Activated naive CD4-positive, alpha-beta T cell treated with anti-CD3 and anti-CD28 coated beads, Interleukin-2, amount 50 U/mL, for 24 hours (primary cell): ENCODE results near the gene SMAD9.
"Not testable (repeated sequence)": the region's sequence is repeated elsewhere in the genome, so short reads cannot be mapped to it uniquely, and the experiment has no call there.

Experiments
- H3K27ac Mint-ChIP-seq: one replicate; pipeline ENCODE4 v1.8.0; 2021; ENCODE audit warnings: mild to moderate bottlenecking, mixed read lengths
- H3K27me3 Mint-ChIP-seq: one replicate; pipeline ENCODE4 v1.8.0; 2021; ENCODE audit warnings: mixed read lengths
- H3K36me3 Mint-ChIP-seq: one replicate; pipeline ENCODE4 v1.8.0; 2021; ENCODE audit warnings: mixed read lengths
- H3K4me1 Mint-ChIP-seq: one replicate; pipeline ENCODE4 v1.8.0; 2021; ENCODE audit warnings: mixed read lengths
- H3K4me3 Mint-ChIP-seq: one replicate; pipeline ENCODE4 v1.8.0; 2021; ENCODE audit warnings: mild to moderate bottlenecking, mixed read lengths
- H3K9me3 Mint-ChIP-seq: one replicate; pipeline ENCODE4 v1.8.0; 2021; ENCODE audit warnings: mixed read lengths

The SMAD9 gene

DNA sequence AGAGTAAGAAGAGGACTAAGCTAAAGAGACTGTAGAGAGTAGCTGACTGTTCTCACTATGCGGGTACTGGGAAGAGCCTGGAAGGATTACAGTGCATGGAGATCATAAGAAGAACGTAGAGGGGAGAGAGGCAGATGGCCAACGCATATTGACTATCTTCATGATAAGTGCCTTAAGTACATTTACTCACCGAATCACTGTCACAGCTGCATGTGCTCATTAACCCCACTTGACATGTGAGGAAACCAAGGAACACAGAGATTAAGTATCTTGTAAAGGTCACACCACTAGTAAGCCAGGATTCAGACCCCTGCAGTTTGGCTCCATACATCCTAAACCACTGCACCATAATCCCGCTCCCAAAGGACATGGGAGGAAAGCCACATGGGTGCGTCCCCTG, 34.1 kb downstream of the SMAD9 start:
- Mint-ChIP-seq H3K4me1 (no peaks in the 10 kb centered on the region), H3K27ac (no peak overlapping the region), H3K4me3 (no peak overlapping the region), H3K27me3 (peaks cover 13% of the 10 kb centered on the region), H3K36me3 (no peaks in the 10 kb centered on the region), H3K9me3 (no peaks in the 10 kb centered on the region)

DNA sequence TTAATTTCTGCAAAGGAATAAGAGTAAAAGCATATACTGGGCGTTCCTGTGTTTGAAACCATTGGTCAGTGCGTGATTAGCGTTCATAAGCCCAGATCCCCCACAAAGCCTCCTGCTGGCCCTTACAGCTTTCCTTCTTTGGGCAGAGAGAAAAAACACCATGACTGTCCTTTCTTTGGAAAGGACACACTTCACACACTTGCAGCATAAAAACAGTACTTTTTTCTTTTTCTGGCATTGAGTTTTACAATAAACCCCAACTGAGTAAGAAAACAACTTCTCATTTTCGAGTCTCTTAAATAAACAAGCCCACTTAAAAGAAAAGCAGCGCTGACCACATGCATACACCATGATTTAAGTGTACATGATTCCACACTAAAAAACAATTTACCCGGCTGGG, 35.8 kb downstream of the SMAD9 start:
- H3K4me1 Mint-ChIP-seq: no peaks in the 10 kb centered on the region
- no peak overlapping the region for H3K27ac Mint-ChIP-seq
- H3K27me3 Mint-ChIP-seq: peaks cover 11% of the 10 kb centered on the region

DNA sequence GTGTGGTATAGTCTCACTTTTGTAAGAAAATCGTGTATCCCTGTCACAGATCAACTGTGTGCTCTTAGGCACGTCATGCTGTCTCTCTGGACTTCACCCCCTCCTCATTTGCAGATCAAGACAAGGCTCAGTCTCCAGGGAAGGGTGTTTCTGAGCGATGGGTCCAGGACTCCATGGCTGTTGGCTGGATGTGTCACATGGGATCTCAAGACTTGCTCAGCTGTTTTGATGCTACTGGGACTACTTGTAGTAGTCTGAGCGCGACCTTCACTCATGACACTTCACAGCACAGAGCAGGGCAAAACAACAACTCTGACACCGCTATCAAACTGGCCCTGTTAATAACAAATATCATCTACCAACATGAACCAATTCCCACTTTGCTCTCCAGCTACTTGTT, 36.2 kb downstream of the SMAD9 start:
- no peaks in the 10 kb centered on the region for H3K4me1 Mint-ChIP-seq
- H3K4me3 Mint-ChIP-seq: no peak overlapping the region
- H3K9me3 Mint-ChIP-seq: no peaks in the 10 kb centered on the region
- H3K36me3 Mint-ChIP-seq: no peaks in the 10 kb centered on the region
- no peak overlapping the region for H3K27ac Mint-ChIP-seq
- peaks cover 15% of the 10 kb centered on the region for H3K27me3 Mint-ChIP-seq

More for the DNA sequence above, 35.8 kb downstream of the SMAD9 start:
- Mint-ChIP-seq H3K36me3 (no peaks in the 10 kb centered on the region), H3K4me3 (no peak overlapping the region), H3K9me3 (no peaks in the 10 kb centered on the region)

DNA sequence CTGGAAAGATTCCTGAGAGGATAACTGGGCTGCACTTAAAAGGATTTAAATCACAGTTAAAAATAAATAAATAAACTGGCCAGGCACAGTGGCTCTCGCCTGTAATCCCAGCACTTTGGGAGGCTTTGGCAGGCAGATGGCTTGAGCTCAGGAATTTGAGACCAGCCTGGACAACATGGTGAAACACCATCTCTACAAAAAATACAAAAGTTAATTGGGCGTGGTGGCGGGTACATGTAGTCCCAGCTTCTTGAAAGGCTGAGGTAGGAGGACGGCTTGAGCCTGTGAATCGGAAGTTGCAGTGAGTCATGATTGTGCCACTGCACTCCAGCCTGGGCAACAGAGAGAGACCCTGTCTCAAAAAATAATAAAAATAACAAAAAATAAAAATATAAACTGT, 36.6 kb downstream of the SMAD9 start:
- H3K4me1 Mint-ChIP-seq, H3K9me3 Mint-ChIP-seq, H3K4me3 Mint-ChIP-seq, H3K27ac Mint-ChIP-seq, H3K36me3 Mint-ChIP-seq: not testable (repeated sequence)
- peaks cover 16% of the 10 kb centered on the region for H3K27me3 Mint-ChIP-seq

DNA sequence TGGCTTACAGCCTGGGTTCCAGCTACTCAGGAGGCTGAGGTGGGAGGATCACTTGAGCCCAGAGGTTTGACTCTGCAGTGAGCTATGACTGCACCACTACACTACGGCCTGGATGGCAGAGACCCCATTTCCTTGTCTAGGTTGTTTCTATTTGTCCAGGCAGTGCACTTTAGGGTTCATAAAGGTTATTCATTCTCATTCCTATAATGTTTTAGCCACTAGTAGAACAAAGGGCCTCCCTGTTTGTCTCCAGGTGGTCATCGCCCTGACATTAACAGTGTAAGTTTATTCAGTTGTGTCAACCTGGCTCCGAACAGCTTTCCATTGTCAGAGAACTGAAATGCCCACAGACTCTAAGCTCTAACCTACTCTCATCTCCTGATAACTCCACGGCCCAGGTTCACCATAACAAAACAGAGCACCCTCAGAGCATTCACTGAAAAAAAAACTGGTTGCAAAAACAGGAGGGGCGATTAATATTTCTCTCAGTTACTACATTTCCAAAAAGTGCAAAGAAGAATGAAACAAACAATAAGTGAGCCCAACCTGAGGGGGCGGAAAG, 37.1 kb downstream of the SMAD9 start:
- Mint-ChIP-seq H3K4me3 (no peak overlapping the region), H3K36me3 (no peaks in the 10 kb centered on the region), H3K27ac (no peak overlapping the region), H3K4me1 (no peaks in the 10 kb centered on the region), H3K9me3 (no peaks in the 10 kb centered on the region), H3K27me3 (peaks cover 14% of the 10 kb centered on the region)

DNA sequence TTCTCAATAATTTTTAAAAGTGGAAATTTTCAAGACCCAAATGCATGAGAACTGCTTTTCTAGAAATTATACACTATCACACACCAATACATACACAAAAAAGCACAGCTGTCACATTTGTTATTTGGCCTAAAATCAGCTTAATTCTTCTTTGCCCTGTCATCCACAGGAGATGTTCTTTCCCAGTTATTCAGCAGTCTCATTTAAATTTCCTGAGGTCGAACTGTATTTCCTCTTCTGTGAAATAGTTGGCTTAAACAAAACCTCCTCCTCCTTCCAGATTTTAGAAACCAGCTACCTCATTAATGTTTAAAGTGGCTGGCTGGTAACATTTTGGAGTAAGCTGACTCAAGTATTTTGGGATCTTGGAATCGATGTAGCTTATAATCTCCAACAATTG, 39.1 kb downstream of the SMAD9 start:
- Mint-ChIP-seq H3K4me3 (no peak overlapping the region), H3K9me3 (no peaks in the 10 kb centered on the region), H3K36me3 (no peaks in the 10 kb centered on the region), H3K27me3 (peaks cover 7% of the 10 kb centered on the region), H3K4me1 (no peaks in the 10 kb centered on the region), H3K27ac (no peak overlapping the region)

DNA sequence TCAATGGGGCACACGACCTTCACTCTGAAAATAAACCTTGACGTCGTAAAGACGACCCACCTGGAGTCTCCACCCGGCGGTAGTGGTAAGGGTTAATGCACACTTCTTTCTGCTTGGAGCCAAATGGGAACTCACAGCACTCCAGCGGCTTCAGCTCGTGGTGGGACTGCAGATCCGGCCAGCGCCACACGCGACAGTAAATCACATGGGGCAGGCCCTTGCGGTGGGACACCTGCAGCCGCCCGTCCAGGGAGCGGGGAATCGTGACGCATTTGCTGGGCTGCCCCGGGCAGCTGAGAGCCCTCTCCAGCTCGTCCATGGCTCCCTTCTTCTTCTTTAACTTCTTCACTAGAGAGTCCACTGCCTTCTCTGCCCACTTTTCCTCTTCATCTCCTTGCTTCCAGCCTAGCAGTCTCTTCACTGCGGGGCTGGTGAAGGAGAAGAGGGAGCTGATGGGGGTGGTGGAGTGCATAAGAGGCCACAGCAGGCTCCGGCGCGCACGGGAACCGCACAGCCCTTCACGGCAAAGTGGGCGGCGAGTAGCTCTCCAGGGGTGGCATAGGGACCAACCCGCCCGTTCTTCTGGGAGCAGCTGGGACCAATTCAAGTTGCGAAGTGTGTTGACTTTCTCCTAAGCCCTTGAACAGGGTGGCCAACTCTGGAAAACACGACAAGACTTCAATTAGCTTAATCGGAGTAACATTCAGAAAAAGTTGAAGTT, 40.7 kb downstream of the SMAD9 start:
- H3K27ac Mint-ChIP-seq: no peak overlapping the region
- H3K9me3 Mint-ChIP-seq: no peaks in the 10 kb centered on the region
- peaks cover 6% of the 10 kb centered on the region for H3K27me3 Mint-ChIP-seq
- H3K4me1 Mint-ChIP-seq: no peaks in the 10 kb centered on the region
- no peak overlapping the region for H3K4me3 Mint-ChIP-seq
- no peaks in the 10 kb centered on the region for H3K36me3 Mint-ChIP-seq

DNA sequence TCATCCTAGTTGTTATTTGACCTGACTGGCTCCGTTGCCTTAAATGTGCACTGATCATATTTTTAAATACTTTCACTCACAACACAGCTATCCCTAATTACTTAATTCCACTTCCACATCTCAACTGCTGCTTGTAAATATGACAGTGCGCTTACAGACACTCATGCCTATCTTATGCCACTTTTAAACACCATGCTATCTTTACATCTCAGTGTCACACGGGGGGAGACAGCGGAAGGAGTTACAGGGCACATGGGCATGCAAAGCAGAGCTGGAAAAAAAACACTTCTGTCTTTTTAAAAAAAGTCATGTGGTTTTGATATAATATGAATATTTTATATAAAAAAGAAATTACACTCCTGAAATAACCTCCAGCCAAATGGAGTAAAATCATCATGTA, 44.1 kb downstream of the SMAD9 start:
- Mint-ChIP-seq H3K36me3 (no peaks in the 10 kb centered on the region), H3K9me3 (no peaks in the 10 kb centered on the region), H3K4me1 (no peaks in the 10 kb centered on the region), H3K27me3 (peaks cover 13% of the 10 kb centered on the region), H3K4me3 (no peak overlapping the region), H3K27ac (no peak overlapping the region)

DNA sequence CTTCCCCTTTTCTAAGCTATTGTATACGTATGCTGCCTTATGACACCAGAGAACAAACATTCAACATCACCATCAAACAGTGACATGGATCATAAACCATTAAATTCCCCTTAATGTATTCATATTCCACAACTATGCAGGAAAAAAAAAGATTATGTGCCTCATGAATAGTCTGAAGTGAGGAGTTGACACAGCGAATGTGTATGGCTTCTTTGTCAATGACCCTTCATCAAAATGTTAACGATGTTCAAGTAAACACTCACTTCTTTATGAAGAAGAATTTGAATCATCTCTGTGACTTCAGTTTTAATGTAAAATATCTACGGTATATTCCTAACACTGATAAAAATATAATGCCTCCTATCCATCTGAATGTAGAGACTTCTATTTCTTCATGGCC, 44.6 kb downstream of the SMAD9 start:
- H3K4me1 Mint-ChIP-seq: no peaks in the 10 kb centered on the region
- peaks cover 13% of the 10 kb centered on the region for H3K27me3 Mint-ChIP-seq
- H3K36me3 Mint-ChIP-seq: no peaks in the 10 kb centered on the region
- H3K9me3 Mint-ChIP-seq: no peaks in the 10 kb centered on the region
- no peak overlapping the region for H3K27ac Mint-ChIP-seq
- H3K4me3 Mint-ChIP-seq: no peak overlapping the region

DNA sequence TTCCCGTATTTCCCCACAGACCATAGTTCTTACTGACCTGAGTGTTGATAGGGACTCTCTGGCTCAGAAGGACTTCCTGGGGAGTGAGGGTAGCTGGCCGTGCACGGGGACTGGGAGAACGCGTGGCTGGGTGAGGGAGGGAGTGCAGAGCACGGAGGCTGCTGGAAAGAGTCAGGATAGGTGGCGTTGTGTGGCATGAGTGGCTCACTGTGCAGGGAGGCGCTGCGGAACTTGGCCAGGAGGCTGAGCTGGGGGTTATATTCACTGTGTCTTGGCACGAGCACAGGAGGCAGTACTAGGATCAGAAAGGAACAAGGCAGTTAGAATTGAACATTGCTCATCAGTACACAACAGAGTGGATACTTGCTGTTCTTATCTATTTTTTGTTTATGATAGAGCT, 47.4 kb downstream of the SMAD9 start:
- Mint-ChIP-seq H3K27ac (no peak overlapping the region), H3K4me3 (no peak overlapping the region), H3K9me3 (no peaks in the 10 kb centered on the region)

DNA sequence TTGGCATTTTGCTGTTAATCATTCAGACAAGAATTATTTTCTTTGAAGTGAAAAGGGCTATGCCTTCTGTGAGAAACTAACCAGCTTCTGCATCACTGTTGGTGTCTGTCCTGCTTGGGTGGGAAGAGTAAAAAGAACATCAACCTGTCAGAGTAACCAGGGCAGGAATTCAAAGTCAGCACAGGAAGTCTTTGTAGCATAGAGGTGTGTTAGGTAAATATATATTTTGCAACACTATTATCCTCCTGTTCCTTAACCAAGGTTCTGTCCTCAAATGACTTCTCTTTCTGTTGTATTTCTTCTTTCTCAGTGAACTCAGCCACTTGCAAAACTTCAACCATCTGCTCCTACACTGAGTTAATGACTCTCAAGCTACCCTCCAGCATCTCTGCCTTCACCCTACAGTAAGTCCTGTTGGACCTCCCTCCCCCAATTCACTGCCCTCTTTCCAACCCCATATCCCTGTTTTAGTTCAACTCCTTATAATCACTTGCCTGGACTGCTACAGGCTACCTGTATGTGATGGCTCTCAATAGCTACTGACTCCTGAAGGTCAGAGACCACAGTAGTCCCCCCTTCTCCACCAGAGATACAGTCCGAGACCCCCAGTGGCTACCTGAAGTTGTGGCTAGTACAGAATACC, 49.9 kb downstream of the SMAD9 start:
- Mint-ChIP-seq H3K4me3 (no peak overlapping the region), H3K36me3 (no peaks in the 10 kb centered on the region), H3K27me3 (peaks cover 18% of the 10 kb centered on the region), H3K4me1 (no peaks in the 10 kb centered on the region), H3K9me3 (no peaks in the 10 kb centered on the region), H3K27ac (no peak overlapping the region)

More for the DNA sequence above, 47.4 kb downstream of the SMAD9 start:
- Mint-ChIP-seq H3K27me3 (peaks cover 13% of the 10 kb centered on the region), H3K36me3 (no peaks in the 10 kb centered on the region), H3K4me1 (no peaks in the 10 kb centered on the region)

DNA sequence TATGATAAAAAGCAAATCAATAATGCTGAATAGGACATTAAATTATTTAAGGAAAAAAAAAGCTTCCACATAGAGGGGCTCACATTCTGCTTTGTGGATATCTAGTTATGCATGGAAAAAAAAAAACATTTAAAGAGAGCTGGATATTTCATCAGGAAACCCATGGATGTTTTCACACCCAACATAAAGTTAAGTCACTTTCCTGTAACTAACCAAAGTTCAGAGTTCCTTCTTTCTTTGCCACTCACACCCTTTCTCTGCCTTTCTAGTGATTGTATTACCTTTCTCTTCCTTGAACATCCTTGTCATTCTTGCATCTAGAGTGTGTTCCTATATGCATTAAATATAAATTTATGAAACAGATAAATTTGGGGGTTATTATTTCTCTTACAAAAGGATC, 53.8 kb downstream of the SMAD9 start:
- H3K9me3 Mint-ChIP-seq: no peaks in the 10 kb centered on the region
- no peak overlapping the region for H3K4me3 Mint-ChIP-seq
- no peak overlapping the region for H3K27ac Mint-ChIP-seq
- H3K27me3 Mint-ChIP-seq: peaks cover 23% of the 10 kb centered on the region
- no peaks in the 10 kb centered on the region for H3K36me3 Mint-ChIP-seq
- no peaks in the 10 kb centered on the region for H3K4me1 Mint-ChIP-seq

DNA sequence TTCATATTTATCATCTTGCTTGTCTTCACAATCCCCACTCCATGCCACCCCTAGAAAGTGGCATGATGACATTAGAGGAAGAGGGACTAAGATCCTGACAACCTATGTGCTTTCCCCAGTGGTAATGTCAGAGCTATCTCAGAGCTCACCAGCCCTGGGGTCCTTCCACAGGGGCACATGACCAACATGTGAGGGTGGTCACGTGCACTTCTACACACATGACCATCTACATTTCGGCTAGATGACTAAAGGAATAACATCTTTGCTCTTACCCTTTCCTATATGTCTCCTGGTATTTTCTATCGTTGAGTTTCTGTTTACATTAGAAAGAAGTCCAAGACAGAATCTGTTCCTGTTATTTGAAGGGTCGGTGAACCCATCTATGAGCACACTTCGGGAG, 54.8 kb downstream of the SMAD9 start:
- Mint-ChIP-seq H3K9me3 (no peaks in the 10 kb centered on the region), H3K27ac (no peak overlapping the region), H3K4me3 (no peak overlapping the region), H3K36me3 (no peaks in the 10 kb centered on the region), H3K4me1 (no peaks in the 10 kb centered on the region), H3K27me3 (peaks cover 23% of the 10 kb centered on the region)

DNA sequence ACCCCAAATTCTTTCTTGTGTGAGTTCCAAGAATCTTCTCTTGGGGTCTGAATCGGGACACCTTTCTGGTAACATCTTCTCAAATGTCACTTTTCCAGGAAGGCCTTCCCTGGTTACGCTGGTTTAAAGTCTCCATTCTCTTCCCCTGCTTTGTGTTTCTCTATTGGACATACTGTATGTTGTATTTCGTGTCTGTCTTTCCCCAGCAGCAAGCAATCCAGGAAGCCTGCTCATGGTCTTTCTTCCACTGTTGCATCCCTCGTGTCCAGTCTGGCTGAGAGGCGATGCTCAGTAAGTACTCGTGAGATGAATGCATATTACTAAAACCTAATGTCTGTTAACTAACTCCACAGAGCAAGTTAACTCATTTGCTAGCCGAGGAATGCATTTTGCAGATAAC, 57.3 kb downstream of the SMAD9 start:
- H3K4me1 Mint-ChIP-seq: no peaks in the 10 kb centered on the region
- H3K36me3 Mint-ChIP-seq: no peaks in the 10 kb centered on the region
- H3K4me3 Mint-ChIP-seq: no peak overlapping the region
- no peaks in the 10 kb centered on the region for H3K9me3 Mint-ChIP-seq
- H3K27me3 Mint-ChIP-seq: peaks cover 25% of the 10 kb centered on the region
- no peak overlapping the region for H3K27ac Mint-ChIP-seq

DNA sequence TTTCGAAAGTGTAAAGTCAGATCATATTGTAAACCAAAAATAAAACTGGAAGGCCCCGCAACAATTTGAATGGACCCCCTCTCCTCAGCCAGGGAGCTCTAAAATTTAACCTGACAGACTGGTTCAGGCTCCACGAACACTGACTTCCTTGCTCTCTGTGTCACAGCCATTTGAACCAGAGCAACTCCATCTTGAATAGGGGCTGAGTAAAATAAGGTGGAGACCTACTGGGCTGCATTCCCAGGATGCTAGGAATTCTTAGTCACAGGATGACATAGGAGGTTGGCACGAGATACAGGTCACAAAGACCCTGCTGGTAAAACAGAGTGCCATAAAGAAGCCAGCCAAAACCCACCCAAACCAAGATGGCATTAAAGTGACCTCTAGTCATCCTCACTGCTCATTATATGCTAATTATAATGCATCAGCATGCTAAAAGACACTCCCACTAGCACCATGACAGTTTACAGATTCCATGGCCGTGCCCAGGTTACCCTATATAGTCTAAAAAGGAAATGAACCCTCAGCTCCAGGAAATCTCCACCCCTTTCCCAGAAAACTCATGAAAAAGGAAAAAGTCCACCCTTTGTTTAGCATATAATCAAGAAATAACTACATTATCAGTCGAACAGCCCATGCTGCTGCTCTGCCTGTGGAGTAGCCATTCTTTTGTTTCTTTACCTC, 57.9 kb downstream of the SMAD9 start:
- Mint-ChIP-seq H3K9me3 (no peaks in the 10 kb centered on the region), H3K27ac (no peak overlapping the region), H3K4me3 (no peak overlapping the region), H3K36me3 (no peaks in the 10 kb centered on the region), H3K27me3 (peaks cover 21% of the 10 kb centered on the region), H3K4me1 (no peaks in the 10 kb centered on the region)

DNA sequence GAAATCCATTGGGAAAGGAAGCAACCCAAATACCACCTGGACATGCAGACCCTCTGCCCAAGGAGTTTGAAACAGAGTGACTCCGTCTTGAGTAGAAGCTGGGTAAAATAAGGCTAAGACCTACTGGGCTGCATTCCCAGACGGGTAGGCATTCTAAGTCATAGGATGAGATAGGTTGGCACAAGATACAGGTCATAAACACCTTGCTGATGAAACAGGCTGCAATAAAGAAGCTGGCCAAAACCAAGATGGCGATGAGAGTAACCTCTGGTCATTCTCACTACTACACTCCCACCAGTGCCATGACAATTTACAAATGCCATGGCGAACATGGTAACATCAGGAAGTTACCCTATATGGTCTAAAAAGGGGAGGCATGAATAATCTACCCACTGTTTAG, 60.8 kb downstream of the SMAD9 start:
- H3K4me3 Mint-ChIP-seq: no peak overlapping the region
- no peak overlapping the region for H3K27ac Mint-ChIP-seq
- H3K27me3 Mint-ChIP-seq: peaks cover 15% of the 10 kb centered on the region
- no peaks in the 10 kb centered on the region for H3K4me1 Mint-ChIP-seq
- no peaks in the 10 kb centered on the region for H3K36me3 Mint-ChIP-seq
- H3K9me3 Mint-ChIP-seq: no peaks in the 10 kb centered on the region
